ENCODE data around the gene DERA. TPM values are rescaled to one million over a fixed set of nuclear protein-coding genes. Genes with fewer than 3 reads are reported as not detected.
A peak's percentile ranks its signal among the peaks of the same experiment; 100 is the strongest.

Gene DERA
- total and polyA plus RNA-seq, 2 of the 13 experiments (the other 11 are each of a cell fraction or from before 2014, with no cell fraction given): 24.0 to 51.3 TPM

DNA sequence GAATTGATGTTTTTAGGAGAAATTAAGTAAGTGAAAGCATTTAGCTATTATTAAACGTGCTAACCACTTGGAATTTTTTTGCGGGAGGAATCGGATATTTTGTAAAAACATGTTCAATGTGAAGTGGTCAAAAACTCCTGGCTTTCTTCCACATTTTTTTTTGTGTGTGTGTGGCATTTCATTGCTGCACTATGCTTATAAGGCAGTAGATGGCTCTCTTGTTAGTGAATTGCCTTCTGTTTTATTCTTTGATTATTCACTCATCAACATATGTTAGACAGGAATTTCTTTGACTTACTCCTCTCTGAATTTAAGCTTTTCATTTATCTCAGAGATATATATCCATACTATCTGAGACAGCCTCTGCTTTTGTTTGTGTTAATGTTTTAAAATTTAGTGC lies 71.3 kb downstream of the DERA start:
- in situ Hi-C loops (cut with HindIII; ENCODE audit: extremely low pct_ligation_motif_present, low pct_unique_long_range_greater_than_20kb): no loop called here
- ATAC-seq (no peak), DNase-seq (ENCODE audit: low spot score) (no peak), FAIRE-seq (no peak)
- CTCF ChIA-PET (ENCODE audit: low intra/inter-chr PET ratio, low total read pairs): no interaction called here
- H3K4me1 ChIP-seq (ENCODE audit: insufficient read depth, low read length): peaks cover 19% of the 10 kb centered on the region
- 89% methylated on average over 3 of the region's 3 CpGs for WGBS (ENCODE audit: low lambda C conversion rate)
- H3K79me2 ChIP-seq (ENCODE audit: insufficient read depth, low read length): no peaks in the 10 kb centered on the region
- POLR2A ChIA-PET: no interaction called here
- no peaks in the 10 kb centered on the region for H4K20me1 ChIP-seq (ENCODE audit: insufficient read depth, low read length)
- TF ChIP-seq HDAC6 (IDR thresholded peaks at IDR 0.05; ENCODE audit: low read depth, low read length) (no peak), STAG1 (CRISPR knock-in tag; IDR thresholded peaks at IDR 0.05) (0 out of 2 replicates have a peak, but pooled peaks have one; percentile 5)
- no peaks in the 10 kb centered on the region for H3K9me3 ChIP-seq (ENCODE audit: low read length)
- no peak overlapping the region for H3K4me2 ChIP-seq (ENCODE audit: low read depth, low read length)
- no peak overlapping the region for H3K4me3 ChIP-seq (replicated peaks in 1 of 3; ENCODE audit: insufficient read depth in 1 of 3, low read depth in 2 of 3, low read length in 3 of 3)
- H3K27me3 ChIP-seq (ENCODE audit: control insufficient read depth in 1 of 2, insufficient read depth in 2 of 2, low read length in 2 of 2): no peaks in the 10 kb centered on the region
- H3K36me3 ChIP-seq (replicated peaks in 1 of 2; ENCODE audit: control insufficient read depth in 1 of 2, insufficient read depth in 2 of 2, low read length in 2 of 2): peaks cover 4 to 16% of the 10 kb centered on the region in 2 experiments; a peak in 2 of 5 replicates
- no peak overlapping the region for H3K27ac ChIP-seq (ENCODE audit: extremely low read length, insufficient read depth, low read length)
- H3K9ac ChIP-seq (ENCODE audit: insufficient read depth, low read depth, low read length): no peak overlapping the region
- intact Hi-C loops (cut with micrococcal nuclease; ENCODE audit: unreplicated experiment): no loop called here
- BruUV-seq (replicated peaks): no TSS peak
- H2AFZ ChIP-seq (ENCODE audit: low read length): no peak overlapping the region

- no peak overlapping the region for H3K27ac ChIP-seq (ENCODE audit: extremely low read length, insufficient read depth, low read length)
- no peak overlapping the region for H3K4me3 ChIP-seq (replicated peaks in 1 of 3; ENCODE audit: insufficient read depth in 1 of 3, low read depth in 2 of 3, low read length in 3 of 3)
- no peaks in the 10 kb centered on the region for H3K27me3 ChIP-seq (ENCODE audit: control insufficient read depth in 1 of 2, insufficient read depth in 2 of 2, low read length in 2 of 2)
- H2AFZ ChIP-seq (ENCODE audit: low read length): no peak overlapping the region
- no peaks in the 10 kb centered on the region for H4K20me1 ChIP-seq (ENCODE audit: insufficient read depth, low read length)
- no peak for ATAC-seq
- ChIA-PET CTCF (ENCODE audit: low intra/inter-chr PET ratio, low total read pairs) (no interaction called here), POLR2A (no interaction called here)
- no peaks in the 10 kb centered on the region for H3K9me3 ChIP-seq (ENCODE audit: low read length)
- no peak overlapping the region for H3K4me2 ChIP-seq (ENCODE audit: low read depth, low read length)
- BruUV-seq (replicated peaks): no TSS peak
- in situ Hi-C loops (cut with HindIII; ENCODE audit: extremely low pct_ligation_motif_present, low pct_unique_long_range_greater_than_20kb) (no loop called here), intact Hi-C loops (cut with micrococcal nuclease; ENCODE audit: unreplicated experiment) (no loop called here)
- no peak for FAIRE-seq
- peaks cover 4 to 20% of the 10 kb centered on the region in 2 experiments; a peak in 3 of 5 replicates for H3K36me3 ChIP-seq (replicated peaks in 1 of 2; ENCODE audit: control insufficient read depth in 1 of 2, insufficient read depth in 2 of 2, low read length in 2 of 2)
- peaks cover 19% of the 10 kb centered on the region for H3K4me1 ChIP-seq (ENCODE audit: insufficient read depth, low read length)
- DNase-seq (ENCODE audit: low spot score): no peak
- H3K79me2 ChIP-seq (ENCODE audit: insufficient read depth, low read length): no peaks in the 10 kb centered on the region
- H3K9ac ChIP-seq (ENCODE audit: insufficient read depth, low read depth, low read length): no peak overlapping the region
- TF ChIP-seq ZBTB7B (CRISPR knock-in tag; IDR thresholded peaks at IDR 0.05) (no peak), ATAD3A (CRISPR knock-in tag; IDR thresholded peaks at IDR 0.05) (no peak), ZNF121 (CRISPR knock-in tag; IDR thresholded peaks at IDR 0.05) (no peak), ZNF30 (CRISPR knock-in tag; IDR thresholded peaks at IDR 0.05) (no peak), ZNF274 (CRISPR knock-in tag; IDR thresholded peaks at IDR 0.05) (no peak), ZNF614 (CRISPR knock-in tag; IDR thresholded peaks at IDR 0.05; ENCODE audit: borderline replicate concordance) (no peak), ZBTB39 (CRISPR knock-in tag; IDR thresholded peaks at IDR 0.05) (no peak), KDM6A (CRISPR knock-in tag; IDR thresholded peaks at IDR 0.05; ENCODE audit: low read depth) (no peak), SAFB2 (CRISPR knock-in tag; IDR thresholded peaks at IDR 0.05; ENCODE audit: borderline replicate concordance, low read depth) (no peak), THAP8 (CRISPR knock-in tag; IDR thresholded peaks at IDR 0.05; ENCODE audit: borderline replicate concordance) (no peak), IRF2 (CRISPR knock-in tag; IDR thresholded peaks at IDR 0.05) (no peak), ZFP37 (CRISPR knock-in tag; IDR thresholded peaks at IDR 0.05; ENCODE audit: borderline replicate concordance) (no peak), ISX (CRISPR knock-in tag; conservative IDR thresholded peaks at IDR 0.05) (no peak), SNAI1 (CRISPR knock-in tag; IDR thresholded peaks at IDR 0.05; ENCODE audit: borderline replicate concordance) (no peak), ZZZ3 (CRISPR knock-in tag; IDR thresholded peaks at IDR 0.05; ENCODE audit: borderline replicate concordance) (no peak)
- TF ChIP-seq, protein P1, sequence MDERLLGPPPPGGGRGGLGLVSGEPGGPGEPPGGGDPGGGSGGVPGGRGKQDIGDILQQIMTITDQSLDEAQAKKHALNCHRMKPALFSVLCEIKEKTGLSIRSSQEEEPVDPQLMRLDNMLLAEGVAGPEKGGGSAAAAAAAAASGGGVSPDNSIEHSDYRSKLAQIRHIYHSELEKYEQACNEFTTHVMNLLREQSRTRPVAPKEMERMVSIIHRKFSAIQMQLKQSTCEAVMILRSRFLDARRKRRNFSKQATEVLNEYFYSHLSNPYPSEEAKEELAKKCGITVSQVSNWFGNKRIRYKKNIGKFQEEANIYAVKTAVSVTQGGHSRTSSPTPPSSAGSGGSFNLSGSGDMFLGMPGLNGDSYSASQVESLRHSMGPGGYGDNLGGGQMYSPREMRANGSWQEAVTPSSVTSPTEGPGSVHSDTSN (CRISPR knock-in tag; IDR thresholded peaks at IDR 0.05): no peak
These were observed 71.8 kb downstream of the DERA start for GRCh38 chr12:15982921-15983320.

All from HepG2 (cell line).